ENCODE measurements around the gene ANTXR2.

DNA sequence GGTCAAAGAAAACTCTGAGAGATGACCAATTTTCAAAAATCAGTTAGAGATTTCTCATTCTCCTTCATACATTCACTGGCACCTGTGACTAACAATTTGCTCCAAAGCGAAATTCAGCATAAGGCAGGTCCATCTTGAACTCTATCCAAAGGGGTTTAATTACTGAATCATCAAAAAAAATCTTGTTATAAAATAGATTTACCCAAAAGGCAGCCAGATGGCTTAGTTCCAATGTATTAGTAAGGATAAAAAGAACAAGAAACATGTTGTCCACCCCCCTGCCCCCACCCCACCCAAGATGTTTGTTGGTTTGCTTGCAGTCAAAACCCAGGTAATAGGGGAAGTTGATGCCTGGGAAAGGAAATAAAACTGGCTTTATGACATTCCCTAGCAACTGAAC, 200.3 kb downstream of the ANTXR2 start:
- TF ChIP-seq, protein P1, sequence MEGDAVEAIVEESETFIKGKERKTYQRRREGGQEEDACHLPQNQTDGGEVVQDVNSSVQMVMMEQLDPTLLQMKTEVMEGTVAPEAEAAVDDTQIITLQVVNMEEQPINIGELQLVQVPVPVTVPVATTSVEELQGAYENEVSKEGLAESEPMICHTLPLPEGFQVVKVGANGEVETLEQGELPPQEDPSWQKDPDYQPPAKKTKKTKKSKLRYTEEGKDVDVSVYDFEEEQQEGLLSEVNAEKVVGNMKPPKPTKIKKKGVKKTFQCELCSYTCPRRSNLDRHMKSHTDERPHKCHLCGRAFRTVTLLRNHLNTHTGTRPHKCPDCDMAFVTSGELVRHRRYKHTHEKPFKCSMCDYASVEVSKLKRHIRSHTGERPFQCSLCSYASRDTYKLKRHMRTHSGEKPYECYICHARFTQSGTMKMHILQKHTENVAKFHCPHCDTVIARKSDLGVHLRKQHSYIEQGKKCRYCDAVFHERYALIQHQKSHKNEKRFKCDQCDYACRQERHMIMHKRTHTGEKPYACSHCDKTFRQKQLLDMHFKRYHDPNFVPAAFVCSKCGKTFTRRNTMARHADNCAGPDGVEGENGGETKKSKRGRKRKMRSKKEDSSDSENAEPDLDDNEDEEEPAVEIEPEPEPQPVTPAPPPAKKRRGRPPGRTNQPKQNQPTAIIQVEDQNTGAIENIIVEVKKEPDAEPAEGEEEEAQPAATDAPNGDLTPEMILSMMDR (IDR thresholded peaks at IDR 0.05), result no peak
- TF ChIP-seq EZH2 (IDR thresholded peaks at IDR 0.05), result no peak

Measured in neural progenitor cell (in vitro differentiated cells).